Fibroblast of skin of right quadriceps (primary cell): Measurements from ENCODE around the gene ADM2.
A peak's percentile ranks its signal among the peaks of the same experiment; 100 is the strongest.
"Not testable (repeated sequence)": the region's sequence is repeated elsewhere in the genome, so short reads cannot be mapped to it uniquely, and the experiment has no call there.

Experiments
- DNase-seq: peaks from one replicate; pipeline ENCODE4 v3.0.0-alpha.2; 2013

ADM2 gene, protein sequence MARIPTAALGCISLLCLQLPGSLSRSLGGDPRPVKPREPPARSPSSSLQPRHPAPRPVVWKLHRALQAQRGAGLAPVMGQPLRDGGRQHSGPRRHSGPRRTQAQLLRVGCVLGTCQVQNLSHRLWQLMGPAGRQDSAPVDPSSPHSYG

DNA sequence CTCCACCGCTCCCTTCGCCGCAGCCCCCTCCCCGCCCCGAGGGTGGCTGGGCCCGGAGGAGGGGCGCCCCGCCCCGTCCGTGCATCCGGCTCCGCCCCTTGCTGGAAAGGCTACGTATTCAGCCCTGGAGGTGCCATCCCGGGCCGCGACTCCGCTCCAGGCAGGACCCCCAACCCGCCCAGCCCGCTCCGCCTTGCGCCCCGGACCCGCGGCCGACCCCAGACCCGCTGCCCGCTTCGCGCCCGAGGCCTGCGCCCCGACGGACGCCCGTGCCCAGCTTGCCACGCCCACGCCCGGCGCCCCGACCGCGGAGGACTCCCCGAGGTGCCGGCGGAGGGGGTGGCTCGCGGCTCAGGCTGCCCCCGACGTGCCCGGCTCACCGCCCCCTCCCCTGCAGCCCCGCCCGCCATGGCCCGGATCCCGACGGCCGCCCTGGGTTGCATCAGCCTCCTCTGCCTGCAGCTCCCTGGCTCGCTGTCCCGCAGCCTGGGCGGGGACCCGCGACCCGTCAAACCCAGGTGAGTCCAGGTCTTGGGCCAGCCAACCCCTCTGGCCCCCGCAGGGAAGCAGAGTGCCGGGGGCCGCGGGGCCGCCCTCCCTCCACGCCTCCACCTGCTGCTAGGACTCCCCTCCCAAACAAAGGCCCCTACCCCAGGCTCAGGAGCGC, at the start of gene ADM2:
Gene ADM2 (plus strand): TSS at position 104 of the 667 bp plus-strand sequence. CDS start 305 bp downstream, at position 409.
- peak; percentile 39 for DNase-seq

- no peak for DNase-seq
These were observed 49.0 kb upstream of the ADM2 start for GRCh38 chr22:50432131-50432876.

- DNase-seq: not testable (repeated sequence)
These were observed 48.3 kb upstream of the ADM2 start for GRCh38 chr22:50432877-50433510.

GRCh38 chr22:50434849-50435248, 46.5 kb upstream of the ADM2 start:
- DNase-seq: no peak

- no peak for DNase-seq
These were observed 45.9 kb upstream of the ADM2 start for GRCh38 chr22:50435291-50436014.

DNA sequence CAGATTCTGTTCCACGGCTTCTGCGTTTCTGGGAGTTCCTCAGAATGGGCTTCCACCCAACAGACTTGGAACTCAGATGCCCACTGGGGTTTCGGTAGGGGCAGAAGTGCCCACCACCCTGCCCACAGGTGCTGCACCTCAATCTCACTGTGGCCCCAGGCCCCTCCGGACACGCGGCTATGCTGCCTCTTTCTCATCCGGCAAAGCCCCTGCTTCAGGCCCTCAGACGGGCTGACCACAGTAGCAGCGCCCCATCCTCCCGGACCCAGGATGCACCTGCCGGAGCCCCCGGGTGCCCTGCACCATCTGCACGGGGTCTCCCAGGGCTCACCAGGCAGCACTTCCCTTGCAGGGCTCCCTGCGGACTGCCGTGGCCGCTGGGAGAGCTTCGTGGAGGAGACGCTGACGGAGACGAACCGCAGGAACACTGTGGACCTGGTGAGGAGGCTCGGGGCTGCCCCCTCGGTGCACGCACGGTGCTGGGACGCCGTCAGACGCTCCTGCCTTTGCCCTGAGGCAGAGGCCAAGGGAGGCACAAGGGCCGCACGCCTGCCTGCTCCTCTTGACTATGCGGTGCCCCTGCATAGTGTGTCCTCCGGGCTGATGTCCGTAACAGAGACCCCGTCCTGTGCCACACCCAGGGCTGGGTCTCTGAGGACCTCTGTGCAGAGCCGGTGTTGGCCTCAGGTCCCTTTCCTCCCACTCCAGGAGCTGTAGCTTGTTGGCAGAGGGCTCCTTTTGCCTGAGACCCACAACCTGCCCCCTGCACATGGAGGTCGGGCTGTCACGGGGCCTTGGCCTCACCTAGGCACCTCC, 45.1 kb upstream of the ADM2 start:
- no peak for DNase-seq

- no peak for DNase-seq
These were observed 44.5 kb upstream of the ADM2 start for GRCh38 chr22:50436841-50437341.

DNA sequence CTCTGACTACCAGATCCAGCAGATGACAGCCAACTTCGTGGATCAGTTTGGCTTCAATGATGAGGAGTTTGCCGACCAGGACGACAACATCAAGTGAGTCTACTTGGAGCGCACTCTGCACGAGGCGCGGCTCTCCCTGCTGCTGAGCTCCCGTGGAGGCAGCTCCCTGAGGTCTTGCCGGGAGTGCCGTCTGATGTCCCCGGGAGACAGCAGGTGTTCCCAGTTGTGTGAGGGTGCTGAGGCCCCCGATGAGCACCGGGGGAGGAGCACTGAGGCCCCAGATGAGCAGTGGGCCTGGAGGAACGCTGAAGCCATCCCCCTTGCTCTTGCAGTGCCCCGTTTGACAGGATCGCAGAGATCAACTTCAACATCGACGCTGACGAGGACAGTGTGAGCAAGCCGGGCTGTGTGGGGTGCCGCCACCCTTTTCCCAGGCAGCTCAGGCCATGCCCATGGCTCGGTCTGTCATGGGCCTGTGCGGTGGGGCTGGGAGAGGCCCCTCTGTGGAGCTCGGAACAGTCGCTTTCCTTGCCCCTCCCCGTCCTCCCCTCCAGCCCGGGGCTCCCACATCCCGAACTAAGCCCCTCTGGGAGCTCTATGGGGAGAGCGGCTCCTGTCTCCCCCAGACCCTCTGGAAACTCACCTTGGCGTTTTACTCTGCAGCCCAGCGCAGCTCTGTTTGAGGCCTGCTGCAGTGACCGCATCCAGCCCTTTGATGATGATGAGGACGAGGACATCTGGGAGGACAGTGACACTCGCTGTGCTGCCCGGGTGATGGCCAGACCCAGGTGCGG, 43.6 kb upstream of the ADM2 start:
- no peak for DNase-seq

- DNase-seq: no peak
These were observed 42.8 kb upstream of the ADM2 start for GRCh38 chr22:50438305-50439275.

DNA sequence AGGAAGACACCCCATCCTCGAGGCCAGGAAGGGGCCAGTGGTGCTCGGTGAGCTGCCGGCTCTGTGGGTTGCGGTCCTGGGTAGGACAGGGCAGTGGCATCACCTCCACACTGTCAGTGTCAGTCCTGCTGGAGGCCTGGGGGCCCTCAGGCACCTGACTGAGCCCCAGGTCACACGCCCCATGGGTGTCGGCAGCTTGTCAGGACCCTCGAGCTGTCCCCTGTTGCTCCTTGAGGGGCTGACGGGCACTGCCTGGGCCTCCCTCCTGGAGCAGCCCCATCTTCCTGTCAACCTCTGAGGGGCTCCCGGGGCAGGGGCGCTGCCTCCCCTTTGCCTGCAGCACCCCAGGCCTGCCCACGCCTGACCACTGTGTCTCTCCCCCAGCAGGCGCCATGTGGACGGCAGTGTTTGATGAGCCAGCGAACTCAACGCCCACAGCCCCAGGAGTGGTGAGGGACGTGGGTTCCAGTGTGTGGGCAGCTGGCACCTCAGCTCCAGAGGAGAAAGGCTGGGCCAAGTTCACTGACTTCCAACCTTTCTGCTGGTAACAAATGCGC, 42.0 kb upstream of the ADM2 start:
- no peak for DNase-seq

DNA sequence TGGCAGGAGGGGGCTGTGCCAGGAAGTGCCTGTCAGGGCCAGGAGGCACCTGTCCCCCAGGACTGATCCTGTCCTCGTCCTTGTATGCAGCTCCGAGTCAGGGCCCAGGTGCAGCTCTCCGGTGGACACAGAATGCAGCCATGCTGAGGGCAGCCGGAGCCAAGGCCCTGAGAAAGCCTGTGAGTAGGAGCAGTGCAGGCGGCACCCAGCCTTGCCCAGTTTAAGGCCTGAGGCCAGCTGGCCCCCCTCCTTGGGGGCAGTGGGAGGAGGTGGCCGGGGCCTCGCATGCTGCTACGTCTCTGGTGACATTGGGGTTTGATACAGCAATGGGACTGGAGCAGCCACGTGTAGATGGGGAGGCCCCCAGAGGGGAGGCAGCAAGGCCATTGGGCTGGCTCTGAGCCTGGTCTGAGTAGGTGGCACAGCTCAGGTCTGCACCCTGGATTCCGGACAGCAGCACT, 41.4 kb upstream of the ADM2 start:
- no peak for DNase-seq

DNA sequence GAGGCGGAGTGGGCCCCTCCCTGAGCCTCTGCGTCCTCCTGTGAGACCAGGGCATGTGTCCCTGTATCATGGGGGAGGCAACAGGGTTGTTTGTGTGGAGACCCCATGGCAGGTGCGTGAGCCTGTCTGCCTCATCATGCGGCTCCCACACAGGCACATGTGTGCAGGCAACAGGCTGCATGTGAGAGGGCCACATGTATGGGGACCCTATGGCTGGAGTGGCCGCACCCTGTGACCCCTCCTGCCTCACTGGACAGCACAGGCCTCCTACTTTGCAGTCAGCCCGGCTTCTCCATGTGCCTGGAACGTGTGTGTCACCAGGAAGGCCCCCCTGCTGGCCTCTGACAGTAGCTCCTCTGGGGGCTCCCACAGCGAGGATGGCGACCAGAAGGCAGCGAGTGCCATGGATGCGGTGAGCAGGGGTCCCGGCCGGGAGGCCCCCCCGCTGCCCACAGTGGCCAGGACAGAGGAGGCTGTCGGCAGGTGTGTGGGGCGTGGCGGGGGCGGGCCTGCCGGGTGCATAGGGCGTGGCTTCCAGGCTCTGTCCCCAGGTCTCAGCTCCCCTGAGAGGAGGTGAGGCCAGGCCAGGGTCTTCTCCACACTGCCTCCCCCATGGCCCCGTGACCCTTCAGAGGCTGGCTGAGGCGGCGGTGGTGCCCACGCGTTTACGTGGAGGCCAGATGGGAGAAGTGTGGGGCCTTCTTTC, 40.6 kb upstream of the ADM2 start:
- DNase-seq: no peak

GRCh38 chr22:50441428-50441993, 39.8 kb upstream of the ADM2 start:
- DNase-seq: no peak

- DNase-seq: no peak
These were observed 38.1 kb upstream of the ADM2 start for GRCh38 chr22:50443197-50443596.

GRCh38 chr22:50443801-50444625, 37.3 kb upstream of the ADM2 start:
- DNase-seq: no peak

- peak; percentile 32 for DNase-seq
These were observed 36.7 kb upstream of the ADM2 start for GRCh38 chr22:50444663-50445062.
